GM23338 (cell line): Measurements from ENCODE around the gene CGNL1. TPM values are rescaled to one million over a fixed set of nuclear protein-coding genes. Genes with fewer than 3 reads are reported as not detected.

Source experiments
- ATAC-seq: fragments of 200-7000 bp; cut with Tn5 transposase; 3 replicates; pipeline ENCODE4 v1.9.1; 2020
- DNase-seq: peaks from one replicate; pipeline ENCODE4 v3.0.0-alpha.2; 2015; ENCODE audit warnings: low spot score
- H2AFZ ChIP-seq: fragments of 200-600 bp; sonication (generic); 2 replicates; pipeline ENCODE4 v1.8.0; 2016; ENCODE audit warnings: antibody characterized with exemption, mild to moderate bottlenecking, moderate library complexity
- H3F3A ChIP-seq: fragments of 200-600 bp; sonication (generic); replicated peaks from 2 replicates; pipeline ENCODE4 v1.8.0; 2017; ENCODE audit warnings: antibody characterized with exemption, mixed run types, low read depth
- H3K27ac ChIP-seq: fragments of 200-600 bp; sonication (generic); 2 replicates; pipeline ENCODE4 v1.6.1; 2016; ENCODE audit warnings: low read depth
- H3K27me3 ChIP-seq: fragments of 200-600 bp; sonication (generic); 2 replicates; pipeline ENCODE4 v1.8.0; 2016; ENCODE audit warnings: mild to moderate bottlenecking, mixed run types, moderate library complexity; ENCODE audit not compliant: insufficient read depth
- H3K36me3 ChIP-seq: fragments of 200-600 bp; sonication (generic); 2 replicates; pipeline ENCODE4 v1.8.0; 2016; ENCODE audit warnings: mild to moderate bottlenecking; ENCODE audit not compliant: insufficient read depth
- H3K4me1 ChIP-seq: fragments of 200-600 bp; sonication (generic); 2 replicates; pipeline ENCODE4 v1.8.0; 2016; ENCODE audit warnings: mild to moderate bottlenecking, moderate library complexity; ENCODE audit not compliant: insufficient read depth
- H3K4me2 ChIP-seq: fragments of 200-600 bp; sonication (generic); 2 replicates; pipeline ENCODE4 v1.7.1; 2017; ENCODE audit warnings: mixed run types
- H3K4me3 ChIP-seq: fragments of 200-600 bp; sonication (generic); 2 replicates; pipeline ENCODE4 v1.6.1; 2016; ENCODE audit warnings: mixed run types
- H3K79me2 ChIP-seq: fragments of 200-600 bp; sonication (generic); replicated peaks from 2 replicates; pipeline ENCODE4 v1.8.0; 2017; ENCODE audit warnings: mild to moderate bottlenecking; ENCODE audit not compliant: insufficient read depth
- H3K9me2 ChIP-seq: fragments of 200-600 bp; sonication (generic); 2 replicates; pipeline ENCODE4 v1.8.0; 2017; ENCODE audit not compliant: insufficient read depth
- H4K20me1 ChIP-seq: fragments of 200-600 bp; sonication (generic); replicated peaks from 2 replicates; pipeline ENCODE4 v1.8.0; 2017; ENCODE audit warnings: mild to moderate bottlenecking; ENCODE audit not compliant: insufficient read depth
- H3K27ac Mint-ChIP-seq: 2 replicates; pipeline ENCODE4 v1.8.0; 2020; ENCODE audit warnings: inconsistent platforms, mild to moderate bottlenecking, moderate library complexity, mixed read lengths
- H3K27me3 Mint-ChIP-seq: 3 replicates; pipeline ENCODE4 v1.8.0; 2022; ENCODE audit warnings: low read depth, mild to moderate bottlenecking, moderate library complexity, mixed read lengths, inconsistent platforms; ENCODE audit not compliant: insufficient read depth, poor library complexity
- H3K36me3 Mint-ChIP-seq: 3 replicates; pipeline ENCODE4 v1.8.0; 2021; ENCODE audit warnings: low read depth, mild to moderate bottlenecking, inconsistent platforms, moderate library complexity, mixed read lengths
- H3K4me1 Mint-ChIP-seq: 3 replicates; pipeline ENCODE4 v1.8.0; 2020; ENCODE audit warnings: mild to moderate bottlenecking, inconsistent platforms, mixed read lengths
- H3K4me3 Mint-ChIP-seq: 3 replicates; pipeline ENCODE4 v1.8.0; 2021; ENCODE audit warnings: moderate library complexity, mild to moderate bottlenecking, inconsistent platforms, mixed read lengths
- H3K9me3 Mint-ChIP-seq: 3 replicates; pipeline ENCODE4 v1.8.0; 2020; ENCODE audit warnings: moderate library complexity, mild to moderate bottlenecking, inconsistent platforms, mixed read lengths
- EZH2phosphoT487 ChIP-seq: fragments of 200-600 bp; sonication (generic); IDR thresholded peaks from one replicate; pipeline ENCODE4 v1.8.1; 2018; ENCODE audit warnings: antibody characterized with exemption; ENCODE audit not compliant: unreplicated experiment
- JUNB ChIP-seq: IDR thresholded peaks from one replicate; pipeline ENCODE4 v1.6.1; 2016; ENCODE audit warnings: antibody characterized with exemption; ENCODE audit not compliant: unreplicated experiment
- NANOG ChIP-seq: IDR thresholded peaks from 2 replicates; pipeline ENCODE4 v1.6.1; 2016; ENCODE audit warnings: antibody characterized with exemption, borderline replicate concordance
- POLR2AphosphoS5 ChIP-seq: IDR thresholded peaks from 2 replicates; pipeline ENCODE4 v1.6.1; 2016; ENCODE audit warnings: antibody characterized with exemption, low read depth
- REST ChIP-seq: IDR thresholded peaks from one replicate; pipeline ENCODE4 v1.6.1; 2018; ENCODE audit warnings: antibody characterized with exemption; ENCODE audit not compliant: unreplicated experiment
- STAT1 ChIP-seq: IDR thresholded peaks from one replicate; pipeline ENCODE4 v1.6.1; 2016; ENCODE audit warnings: antibody characterized with exemption; ENCODE audit not compliant: unreplicated experiment
- ZNF114 ChIP-seq: fragments of 250-450 bp; sonication (Bioruptor Pico); IDR thresholded peaks from 2 replicates; pipeline ENCODE4 v1.5.0; 2020; ENCODE audit warnings: mild to moderate bottlenecking, moderate library complexity
- ZNF331 ChIP-seq: fragments of 250-450 bp; sonication (Bioruptor Pico); IDR thresholded peaks from 2 replicates; pipeline ENCODE4 v1.5.0; 2020; ENCODE audit warnings: low read depth, mild to moderate bottlenecking, moderate library complexity
- polyA plus RNA-seq: library from polyadenylated mRNA; unstranded; fragments of >200 nt; fragmentation: Nextera tagmentation; extraction: Ambion mirVana; gene quantifications from 2 replicates; pipeline ENCODE4 v1.2.1, GENCODE V29; 2016
- total RNA-seq: library from RNA; depleted of rRNA; stranded (reverse); fragments of >200 nt; shearing (Covaris generic); gene quantifications from 2 replicates; pipeline ENCODE4 v1.2.3, GENCODE V29; 2014

Gene CGNL1
- total and polyA plus RNA-seq, 2 experiments from 2014 or later, result 20.0 to 57.8 TPM

GRCh38 chr15:57496594-57496945, 120.3 kb downstream of the CGNL1 start:
- Mint-ChIP-seq H3K4me1 (peaks cover 25% of the 10 kb centered on the region), H3K27ac (no peak overlapping the region), H3K36me3 (no peaks in the 10 kb centered on the region), H3K9me3 (no peaks in the 10 kb centered on the region), H3K27me3 (peaks cover 9% of the 10 kb centered on the region), H3K4me3 (no peak overlapping the region)
- Histone ChIP-seq H3K27ac (no peak overlapping the region), H3K4me2 (no peak overlapping the region), H3K4me1 (0 out of 2 replicates have a peak, but pooled peaks cover 4% of the 10 kb centered on the region), H3K27me3 (no peaks in the 10 kb centered on the region), H3K36me3 (no peaks in the 10 kb centered on the region; the same call in 1 of the 2 replicates), H3K79me2 (peaks cover 8% of the 10 kb centered on the region; the same call in 1 of the 2 replicates), H3K9me2 (peaks cover 4% of the 10 kb centered on the region; the same call in 1 of the 2 replicates), H2AFZ (no peak overlapping the region), H4K20me1 (peaks cover 3% of the 10 kb centered on the region; the same call in 1 of the 2 replicates), H3F3A (no peaks in the 10 kb centered on the region), H3K4me3 (no peak overlapping the region)
- ATAC-seq (no peak), DNase-seq (no peak)
- TF ChIP-seq NANOG (no peak), STAT1 (no peak), REST (no peak), JUNB (no peak), EZH2phosphoT487 (no peak), ZNF331 (CRISPR knock-in tag) (no peak), ZNF114 (no peak)

- no peaks in the 10 kb centered on the region; the same call in 1 of the 2 replicates for H3K36me3 ChIP-seq
- Mint-ChIP-seq H3K27me3 (peaks cover 9% of the 10 kb centered on the region), H3K4me1 (peaks cover 31% of the 10 kb centered on the region), H3K27ac (no peak overlapping the region), H3K4me3 (no peak overlapping the region), H3K9me3 (no peaks in the 10 kb centered on the region), H3K36me3 (no peaks in the 10 kb centered on the region)
- no peaks in the 10 kb centered on the region for H3K27me3 ChIP-seq
- no peak overlapping the region for H2AFZ ChIP-seq
- peaks cover 4% of the 10 kb centered on the region; the same call in 1 of the 2 replicates for H3K4me1 ChIP-seq
- ATAC-seq, result peak; percentile 32
- H3F3A ChIP-seq, result no peaks in the 10 kb centered on the region
- DNase-seq, result no peak
- H3K4me2 ChIP-seq, result no peak overlapping the region
- H3K4me3 ChIP-seq, result no peak overlapping the region
- H4K20me1 ChIP-seq, result peaks cover 3% of the 10 kb centered on the region; the same call in 1 of the 2 replicates
- H3K79me2 ChIP-seq, result peaks cover 8% of the 10 kb centered on the region
- peaks cover 4% of the 10 kb centered on the region; the same call in 1 of the 2 replicates for H3K9me2 ChIP-seq
- H3K27ac ChIP-seq, result no peak overlapping the region
- TF ChIP-seq POLR2AphosphoS5, result no peak
- no peak for TF ChIP-seq REST
- TF ChIP-seq ZNF114, result no peak
Observed at GRCh38 chr15:57496946-57497869, 120.9 kb downstream of the CGNL1 start.
